SJCRH30 (cell line): Measurements from ENCODE around the gene LINC00305. TPM values are rescaled to one million over a fixed set of nuclear protein-coding genes. Genes with fewer than 3 reads are reported as not detected.

ENCODE experiments used
- DNase-seq, 2 experiments: peaks; one replicate each; pipeline ENCODE4 v3.0.0-alpha.2; 2015 to 2020
- H3K27ac ChIP-seq: fragments of 250-450 bp; sonication (Bioruptor Pico); 2 replicates; pipeline ENCODE4 v1.5.1; 2020; ENCODE audit warnings: mild to moderate bottlenecking, moderate library complexity
- H3K27me3 ChIP-seq: fragments of 250-450 bp; sonication (Bioruptor Pico); 2 replicates; pipeline ENCODE4 v1.5.1; 2020; ENCODE audit warnings: mild to moderate bottlenecking, moderate library complexity
- H3K36me3 ChIP-seq: fragments of 250-450 bp; sonication (Bioruptor Pico); 2 replicates; pipeline ENCODE4 v1.5.1; 2020; ENCODE audit warnings: mild to moderate bottlenecking, moderate library complexity
- H3K4me1 ChIP-seq: fragments of 250-450 bp; sonication (Bioruptor Pico); 2 replicates; pipeline ENCODE4 v1.5.1; 2020; ENCODE audit warnings: mild to moderate bottlenecking, moderate library complexity
- H3K4me3 ChIP-seq: fragments of 250-450 bp; sonication (Bioruptor Pico); 2 replicates; pipeline ENCODE4 v1.5.1; 2020; ENCODE audit warnings: mild to moderate bottlenecking, moderate library complexity
- H3K9me3 ChIP-seq: fragments of 250-450 bp; sonication (Bioruptor Pico); replicated peaks from 2 replicates; pipeline ENCODE4 v1.5.1; 2020; ENCODE audit warnings: mild to moderate bottlenecking, moderate library complexity
- total RNA-seq: library from RNA; depleted of rRNA; stranded (reverse); fragments of >200 nt; shearing (Covaris generic); gene quantifications from 2 replicates; pipeline ENCODE4 v1.2.3, GENCODE V29; 2014

The LINC00305 gene
- total RNA-seq, 1 experiment from 2014 or later = not detected

- Histone ChIP-seq H3K27me3 (no peaks in the 10 kb centered on the region), H3K36me3 (no peaks in the 10 kb centered on the region), H3K4me1 (no peaks in the 10 kb centered on the region), H3K27ac (no peak overlapping the region), H3K9me3 (no peaks in the 10 kb centered on the region), H3K4me3 (no peak overlapping the region)
- DNase-seq = no peak
Measured at GRCh38 chr18:64134044-64134747, 14.7 kb downstream of the LINC00305 start.

DNA sequence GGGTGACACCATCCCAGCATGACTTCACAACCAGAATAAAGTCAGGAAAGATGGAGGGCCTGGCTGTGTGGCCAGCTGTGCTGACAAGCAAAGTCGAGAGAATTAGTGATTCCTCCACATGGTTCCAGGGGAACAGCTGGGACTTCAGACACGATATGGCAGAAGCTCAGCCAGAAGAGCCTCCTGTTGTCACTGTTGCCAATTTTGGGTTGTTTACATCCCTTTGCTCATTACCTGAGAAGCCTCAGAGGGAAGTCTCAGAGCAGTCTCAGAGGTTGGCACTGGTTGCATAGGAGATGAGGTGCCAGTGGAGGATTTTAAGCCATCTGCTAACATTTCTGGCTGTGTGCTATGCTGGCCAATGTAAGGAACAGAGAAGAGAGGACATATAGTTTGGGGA lies 16.0 kb downstream of the LINC00305 start:
- Histone ChIP-seq H3K27me3 (no peaks in the 10 kb centered on the region), H3K4me3 (no peak overlapping the region), H3K27ac (no peak overlapping the region), H3K4me1 (no peaks in the 10 kb centered on the region), H3K36me3 (no peaks in the 10 kb centered on the region), H3K9me3 (no peaks in the 10 kb centered on the region)
- no peak for DNase-seq

DNA sequence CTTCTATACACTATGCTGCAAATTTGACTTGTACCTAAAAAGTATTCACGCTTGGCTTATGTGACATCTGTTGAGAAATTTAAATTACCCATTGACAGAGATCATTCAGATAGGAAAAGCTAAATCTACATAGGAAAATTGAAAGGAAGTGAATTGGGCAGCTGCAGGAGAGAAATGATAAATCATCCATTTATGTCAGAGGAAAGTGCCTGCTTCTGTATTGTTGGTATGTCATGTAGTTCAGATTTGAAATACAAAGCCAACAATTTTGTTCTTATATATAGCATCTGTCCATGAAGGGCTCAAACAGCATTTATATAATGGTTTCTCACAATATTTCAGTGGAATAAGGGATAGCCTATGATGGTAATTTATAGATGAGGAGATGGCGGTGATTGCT lies 17.6 kb downstream of the LINC00305 start:
- H3K9me3 ChIP-seq = no peaks in the 10 kb centered on the region
- no peaks in the 10 kb centered on the region for H3K27me3 ChIP-seq
- H3K27ac ChIP-seq = no peak overlapping the region
- H3K4me3 ChIP-seq = no peak overlapping the region
- no peaks in the 10 kb centered on the region for H3K36me3 ChIP-seq
- DNase-seq = no peak
- H3K4me1 ChIP-seq = no peaks in the 10 kb centered on the region

DNA sequence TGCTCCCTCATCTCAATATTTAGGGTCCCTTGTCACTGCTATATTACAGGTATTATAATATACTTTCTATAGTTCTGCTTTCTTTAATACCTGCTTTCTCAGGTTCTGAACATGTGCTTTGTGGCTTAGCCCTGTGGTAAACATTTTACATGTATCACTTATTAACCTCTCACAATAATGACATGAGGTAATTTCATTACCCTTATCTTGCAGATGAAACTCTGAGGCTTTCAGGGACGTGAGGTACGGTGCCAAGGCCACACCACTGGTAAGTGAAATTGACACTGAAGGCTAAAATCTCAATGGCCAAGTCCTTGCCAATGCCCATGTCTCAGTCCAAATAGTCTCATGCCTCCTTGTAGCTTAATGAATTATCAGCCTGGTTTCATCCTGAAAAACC lies 21.7 kb downstream of the LINC00305 start:
- no peak overlapping the region for H3K4me3 ChIP-seq
- no peaks in the 10 kb centered on the region for H3K36me3 ChIP-seq
- no peak overlapping the region for H3K27ac ChIP-seq
- no peaks in the 10 kb centered on the region for H3K4me1 ChIP-seq
- DNase-seq = no peak
- no peaks in the 10 kb centered on the region for H3K27me3 ChIP-seq
- H3K9me3 ChIP-seq = no peaks in the 10 kb centered on the region

GRCh38 chr18:64119916-64120315 lies 29.0 kb downstream of the LINC00305 start:
- Histone ChIP-seq H3K27me3 (no peaks in the 10 kb centered on the region), H3K4me3 (no peak overlapping the region), H3K9me3 (no peaks in the 10 kb centered on the region), H3K36me3 (no peaks in the 10 kb centered on the region), H3K4me1 (no peaks in the 10 kb centered on the region), H3K27ac (no peak overlapping the region)
- no peak for DNase-seq

DNA sequence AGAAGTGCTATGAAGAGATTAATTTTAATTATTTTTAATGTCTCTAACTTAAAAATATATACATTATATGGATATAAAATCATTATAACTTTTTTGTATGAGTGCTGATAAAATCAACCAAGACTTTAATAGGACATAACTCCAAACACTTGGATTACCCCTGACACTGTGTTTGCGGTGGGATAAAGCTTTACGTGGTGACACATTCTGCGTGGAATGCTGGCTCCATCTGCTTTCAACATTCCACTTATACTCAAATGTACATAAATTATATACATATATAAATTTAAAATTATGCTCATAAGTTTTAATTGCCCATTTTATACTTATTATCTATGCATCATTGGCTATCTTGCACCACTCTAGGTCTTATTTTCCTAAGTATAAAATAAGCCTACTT lies 30.5 kb downstream of the LINC00305 start:
- H3K9me3 ChIP-seq = no peaks in the 10 kb centered on the region
- H3K4me3 ChIP-seq = no peak overlapping the region
- H3K27me3 ChIP-seq = no peaks in the 10 kb centered on the region
- no peaks in the 10 kb centered on the region for H3K4me1 ChIP-seq
- no peak for DNase-seq
- no peaks in the 10 kb centered on the region for H3K36me3 ChIP-seq
- no peak overlapping the region for H3K27ac ChIP-seq

DNA sequence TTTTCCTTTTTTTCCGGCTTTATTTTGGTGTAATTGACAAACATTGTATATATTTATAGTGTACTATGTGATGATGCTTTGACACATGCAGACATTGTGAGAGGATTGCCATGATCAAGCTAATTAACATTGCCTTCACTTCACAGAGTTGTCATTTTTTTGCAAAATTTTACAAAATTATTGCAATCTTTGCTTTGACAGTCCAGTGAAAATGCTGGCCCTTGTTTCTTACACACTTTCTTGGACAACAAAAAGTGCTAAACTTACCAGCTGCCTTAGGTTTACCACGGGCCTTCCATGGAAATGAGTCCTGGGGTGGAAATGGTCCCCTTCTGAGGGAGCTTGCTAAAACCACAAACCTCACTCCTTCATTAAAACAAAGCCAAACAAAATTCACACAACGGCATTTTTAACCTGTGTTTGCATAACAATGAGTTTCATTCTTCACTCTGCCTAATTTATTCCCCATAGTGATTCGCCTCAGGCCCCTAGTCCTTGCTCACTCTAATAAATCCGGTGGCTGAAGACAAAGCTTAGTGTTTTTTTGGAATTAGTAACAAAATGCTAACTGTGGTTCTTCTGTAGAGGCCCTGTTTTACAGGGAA lies 32.2 kb downstream of the LINC00305 start:
- Histone ChIP-seq H3K27ac (no peak overlapping the region), H3K27me3 (no peaks in the 10 kb centered on the region), H3K36me3 (no peaks in the 10 kb centered on the region), H3K4me3 (no peak overlapping the region), H3K4me1 (no peaks in the 10 kb centered on the region), H3K9me3 (no peaks in the 10 kb centered on the region)
- DNase-seq = no peak

DNA sequence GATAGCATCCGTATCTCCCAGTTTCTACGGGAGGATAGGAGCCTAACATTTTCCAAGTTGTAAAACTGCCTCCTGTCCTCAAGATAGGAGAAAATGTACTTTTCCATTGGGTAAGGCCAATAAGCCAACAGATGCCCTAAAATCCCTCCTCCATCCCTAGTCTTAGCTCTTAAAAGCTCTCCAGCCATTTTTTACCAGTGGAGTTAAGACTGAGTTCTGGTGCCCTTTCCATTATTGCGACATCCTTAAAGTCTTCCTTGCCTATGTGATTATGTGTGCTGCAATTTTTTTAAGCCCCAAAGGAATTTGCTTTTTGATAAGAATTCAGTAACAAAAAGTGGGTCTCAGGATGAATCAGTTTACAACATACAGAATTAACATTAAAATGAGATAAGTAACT lies 33.0 kb downstream of the LINC00305 start:
- H3K4me1 ChIP-seq = no peaks in the 10 kb centered on the region
- no peaks in the 10 kb centered on the region for H3K36me3 ChIP-seq
- no peaks in the 10 kb centered on the region for H3K9me3 ChIP-seq
- no peak overlapping the region for H3K4me3 ChIP-seq
- H3K27ac ChIP-seq = no peak overlapping the region
- no peaks in the 10 kb centered on the region for H3K27me3 ChIP-seq
- no peak for DNase-seq

DNA sequence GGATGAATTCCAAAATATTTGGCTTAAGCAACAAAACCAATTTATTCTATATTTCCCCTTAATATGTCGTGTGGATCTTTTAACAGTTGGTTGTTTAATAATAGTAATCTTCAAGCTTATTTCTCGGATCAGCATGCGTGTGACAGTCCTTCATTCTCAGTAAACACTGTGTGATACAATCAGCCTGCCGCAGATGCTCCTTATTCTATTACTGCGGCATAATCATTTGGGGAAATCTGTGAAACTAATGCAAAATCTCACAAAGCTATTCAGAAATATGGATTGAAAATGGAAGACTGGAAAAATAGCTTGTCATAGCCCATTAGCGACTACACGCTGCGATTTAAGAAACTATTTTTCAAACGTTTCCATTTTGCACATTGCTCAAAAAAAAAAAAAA lies 36.9 kb downstream of the LINC00305 start:
- H3K4me1 ChIP-seq = no peaks in the 10 kb centered on the region
- no peaks in the 10 kb centered on the region for H3K36me3 ChIP-seq
- no peaks in the 10 kb centered on the region for H3K27me3 ChIP-seq
- H3K27ac ChIP-seq = no peak overlapping the region
- no peak overlapping the region for H3K4me3 ChIP-seq
- no peak for DNase-seq
- no peaks in the 10 kb centered on the region for H3K9me3 ChIP-seq

DNA sequence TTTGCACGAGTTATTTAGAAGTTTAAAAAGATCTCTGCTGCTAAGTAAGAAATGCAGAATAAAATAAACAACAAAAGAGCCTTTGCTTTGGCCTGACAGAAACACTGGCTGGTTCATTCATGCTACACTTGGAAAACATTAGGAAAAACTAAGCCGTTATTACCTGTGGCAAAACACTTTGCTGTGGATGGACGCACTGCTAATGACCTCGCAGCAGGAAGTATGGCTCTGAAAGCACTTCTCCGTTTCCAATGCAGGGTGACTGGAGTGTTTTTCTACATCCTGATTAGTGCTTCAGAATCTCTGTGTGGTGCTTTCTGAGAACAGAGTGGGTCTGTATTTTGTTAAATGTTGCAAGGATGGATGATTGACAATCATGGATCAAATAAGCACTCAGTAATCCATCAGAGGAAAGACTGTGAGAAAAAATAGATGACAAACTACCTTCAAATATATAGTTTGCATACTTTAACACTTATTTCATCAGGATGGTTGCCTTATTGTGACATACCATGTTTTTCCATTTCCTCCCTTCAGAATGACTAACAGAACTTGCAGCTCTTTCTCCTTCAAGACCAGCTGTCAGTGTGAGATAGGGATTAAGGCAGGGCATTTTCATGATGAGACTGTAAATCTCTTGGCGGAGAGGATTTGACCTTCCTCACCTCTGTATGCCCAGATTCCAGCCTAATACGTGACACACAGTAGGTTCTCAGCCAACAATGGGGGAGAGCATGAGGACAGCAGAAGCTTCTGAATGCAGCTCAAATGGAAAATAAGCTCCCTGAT lies 38.0 kb downstream of the LINC00305 start:
- Histone ChIP-seq H3K9me3 (no peaks in the 10 kb centered on the region), H3K4me1 (no peaks in the 10 kb centered on the region), H3K36me3 (no peaks in the 10 kb centered on the region), H3K27me3 (no peaks in the 10 kb centered on the region), H3K4me3 (no peak overlapping the region), H3K27ac (no peak overlapping the region)
- no peak for DNase-seq

GRCh38 chr18:64103986-64104385 lies 44.9 kb downstream of the LINC00305 start:
- Histone ChIP-seq H3K36me3 (no peaks in the 10 kb centered on the region), H3K9me3 (no peaks in the 10 kb centered on the region), H3K27ac (no peak overlapping the region), H3K4me3 (no peak overlapping the region), H3K4me1 (no peaks in the 10 kb centered on the region), H3K27me3 (no peaks in the 10 kb centered on the region)
- peak in 1 of 2 experiments; percentile 8 for DNase-seq

GRCh38 chr18:64100116-64100922 lies 48.6 kb downstream of the LINC00305 start:
- Histone ChIP-seq H3K4me1 (no peaks in the 10 kb centered on the region), H3K9me3 (no peaks in the 10 kb centered on the region), H3K27ac (no peak overlapping the region), H3K27me3 (no peaks in the 10 kb centered on the region), H3K36me3 (no peaks in the 10 kb centered on the region), H3K4me3 (no peak overlapping the region)
- no peak for DNase-seq

DNA sequence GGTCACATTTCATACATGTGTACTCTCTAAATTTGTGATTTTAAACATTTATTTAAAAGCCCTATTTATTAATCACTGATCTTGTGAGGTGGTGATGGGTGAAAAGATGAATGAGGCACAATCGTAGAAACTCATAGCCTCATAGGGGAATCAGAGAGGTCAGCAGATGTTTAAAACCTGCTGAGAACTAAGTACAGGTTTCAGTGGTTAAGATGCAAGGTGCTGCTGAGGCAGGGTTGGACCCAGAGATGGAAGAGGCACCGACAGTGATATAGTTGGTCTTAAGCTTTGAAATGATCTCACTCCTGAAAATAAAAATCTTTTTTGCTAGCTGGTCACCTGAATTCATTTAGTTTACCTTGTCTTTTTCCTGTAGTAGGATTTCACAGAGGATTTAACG lies 49.6 kb downstream of the LINC00305 start:
- no peak overlapping the region for H3K4me3 ChIP-seq
- no peak for DNase-seq
- H3K9me3 ChIP-seq = no peaks in the 10 kb centered on the region

DNA sequence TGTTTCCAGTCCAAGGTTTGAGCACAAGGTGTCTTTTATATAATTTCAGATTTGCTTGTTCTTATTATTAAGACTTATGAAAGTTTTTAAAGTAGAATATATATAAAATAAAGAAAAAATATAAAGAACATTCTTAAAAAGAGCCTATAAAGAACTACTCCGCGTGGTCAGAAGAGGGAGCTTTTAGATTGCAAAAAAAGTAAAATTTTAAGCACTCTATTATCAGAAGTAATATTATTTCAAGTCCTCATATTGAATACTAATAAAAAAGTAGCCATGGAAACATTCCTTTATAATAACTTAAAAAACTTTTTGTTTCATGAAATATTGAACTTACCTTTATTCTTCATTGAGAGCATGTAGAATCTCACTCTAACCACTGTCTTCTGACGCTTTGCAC lies 51.4 kb downstream of the LINC00305 start:
- Histone ChIP-seq H3K36me3 (no peaks in the 10 kb centered on the region), H3K4me1 (no peaks in the 10 kb centered on the region), H3K9me3 (no peaks in the 10 kb centered on the region), H3K27ac (no peak overlapping the region), H3K27me3 (no peaks in the 10 kb centered on the region), H3K4me3 (no peak overlapping the region)
- no peak for DNase-seq

More for the DNA sequence above, 49.6 kb downstream of the LINC00305 start:
- Histone ChIP-seq H3K36me3 (no peaks in the 10 kb centered on the region), H3K27ac (no peak overlapping the region), H3K4me1 (no peaks in the 10 kb centered on the region), H3K27me3 (no peaks in the 10 kb centered on the region)

DNA sequence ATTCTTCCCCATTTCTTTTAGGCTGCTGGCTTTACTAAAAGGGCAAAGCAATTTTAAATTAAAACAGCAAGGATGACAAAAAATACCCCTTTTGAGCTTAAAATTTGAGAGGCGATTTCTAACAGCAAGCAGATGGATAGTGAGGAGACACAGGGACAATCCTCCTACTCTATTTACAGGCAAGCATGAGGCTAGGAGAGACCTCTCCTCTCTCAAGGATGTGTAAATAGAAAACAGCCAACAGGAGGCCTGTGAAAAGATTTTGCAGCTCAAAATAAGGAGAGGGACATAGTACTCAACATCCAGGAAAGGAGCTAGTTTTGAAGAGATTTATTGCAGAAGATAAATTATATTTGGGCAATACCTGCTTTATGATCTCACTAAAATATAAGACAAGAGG lies 53.8 kb downstream of the LINC00305 start:
- H3K27me3 ChIP-seq = no peaks in the 10 kb centered on the region
- H3K4me3 ChIP-seq = no peak overlapping the region
- no peaks in the 10 kb centered on the region for H3K4me1 ChIP-seq
- DNase-seq = no peak
- H3K36me3 ChIP-seq = no peaks in the 10 kb centered on the region
- H3K9me3 ChIP-seq = no peaks in the 10 kb centered on the region
- H3K27ac ChIP-seq = no peak overlapping the region
